Mesangial cell (primary cell): ENCODE results near the gene GFRA1. TPM values are rescaled to one million over a fixed set of nuclear protein-coding genes. Genes with fewer than 3 reads are reported as not detected.

Source experiments
- total RNA-seq: library from RNA; depleted of rRNA; stranded (reverse); fragments of >200 nt; gene quantifications from 2 replicates; pipeline ENCODE4 v1.2.3, GENCODE V29; 2015

The GFRA1 gene
- total RNA-seq = 25.3 and 45.3 TPM in 2 replicates

GRCh38 chr10:116272440-116273283 is at the start of gene GFRA1:
Gene GFRA1 (minus strand): TSS chr10:116273206. CDS start chr10:116272029, 1,177 bp downstream.

Other genes with a start within 250 kb of the GFRA1 start
- not detected in 2 replicates for gene CCDC172, start 51.2 kb upstream of the GFRA1 start, total RNA-seq
- gene PNLIPRP3, start 154.6 kb upstream of the GFRA1 start, total RNA-seq = not detected in 2 replicates